ENCODE data around the gene NDE1.

DNA sequence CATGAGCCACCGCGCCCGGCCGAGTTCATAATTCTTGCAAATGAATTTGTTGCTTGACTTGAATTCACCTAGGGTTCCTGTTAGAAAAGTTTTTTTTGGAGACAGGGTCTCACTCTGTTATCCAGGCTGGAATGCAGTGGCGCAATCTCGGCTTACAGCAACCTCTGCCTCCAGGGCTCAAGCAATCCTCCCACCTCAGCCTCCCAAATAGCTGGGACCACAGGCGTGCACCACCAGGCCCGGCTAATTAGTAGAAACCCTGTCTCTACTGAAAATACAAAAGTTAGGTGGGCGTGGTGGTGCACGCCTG is 107.0 kb downstream of the NDE1 start:
- TF ChIP-seq, protein P1, sequence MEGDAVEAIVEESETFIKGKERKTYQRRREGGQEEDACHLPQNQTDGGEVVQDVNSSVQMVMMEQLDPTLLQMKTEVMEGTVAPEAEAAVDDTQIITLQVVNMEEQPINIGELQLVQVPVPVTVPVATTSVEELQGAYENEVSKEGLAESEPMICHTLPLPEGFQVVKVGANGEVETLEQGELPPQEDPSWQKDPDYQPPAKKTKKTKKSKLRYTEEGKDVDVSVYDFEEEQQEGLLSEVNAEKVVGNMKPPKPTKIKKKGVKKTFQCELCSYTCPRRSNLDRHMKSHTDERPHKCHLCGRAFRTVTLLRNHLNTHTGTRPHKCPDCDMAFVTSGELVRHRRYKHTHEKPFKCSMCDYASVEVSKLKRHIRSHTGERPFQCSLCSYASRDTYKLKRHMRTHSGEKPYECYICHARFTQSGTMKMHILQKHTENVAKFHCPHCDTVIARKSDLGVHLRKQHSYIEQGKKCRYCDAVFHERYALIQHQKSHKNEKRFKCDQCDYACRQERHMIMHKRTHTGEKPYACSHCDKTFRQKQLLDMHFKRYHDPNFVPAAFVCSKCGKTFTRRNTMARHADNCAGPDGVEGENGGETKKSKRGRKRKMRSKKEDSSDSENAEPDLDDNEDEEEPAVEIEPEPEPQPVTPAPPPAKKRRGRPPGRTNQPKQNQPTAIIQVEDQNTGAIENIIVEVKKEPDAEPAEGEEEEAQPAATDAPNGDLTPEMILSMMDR (IDR thresholded peaks at IDR 0.05) = no peak
- TF ChIP-seq POLR2A (IDR thresholded peaks at IDR 0.05) = no peak
